ENCODE results near the gene CCL28. TPM values are rescaled to one million over a fixed set of nuclear protein-coding genes. Genes with fewer than 3 reads are reported as not detected.

CCL28 gene
- total and polyA plus RNA-seq, 4 donors, result 3.5 to 7.7 (median 6.7) TPM

DNA sequence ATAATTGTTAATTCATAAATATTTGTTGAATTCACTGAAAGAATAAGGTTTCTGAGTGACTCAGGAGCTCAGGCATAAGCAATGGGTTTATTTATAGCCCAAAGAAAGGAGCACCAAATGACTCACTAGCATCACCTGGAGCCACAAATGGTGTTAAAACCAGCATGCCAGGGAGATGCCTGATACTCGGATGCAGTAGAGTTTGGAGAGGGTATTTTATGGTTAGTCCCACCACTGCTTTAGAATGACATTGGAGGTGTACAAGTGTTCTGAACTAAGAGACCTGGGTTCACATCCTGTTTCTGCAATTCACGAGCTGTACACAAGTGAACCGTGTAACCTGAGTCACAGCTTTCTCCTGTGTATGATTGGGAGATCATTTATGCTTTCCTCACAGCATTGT, 25.2 kb downstream of the CCL28 start:
- ATAC-seq (ENCODE audit: insufficient read depth, low FRiP score), result no peak
- no peak overlapping the region for H3K27ac ChIP-seq (ENCODE audit: low read depth in 1 of 2, low read length in 1 of 2)
- H3K4me1 ChIP-seq (ENCODE audit: control insufficient read depth in 5 of 5, insufficient read depth in 5 of 5, low read length in 5 of 5), result no peaks in the 10 kb centered on the region
- TF ChIP-seq, protein P1, sequence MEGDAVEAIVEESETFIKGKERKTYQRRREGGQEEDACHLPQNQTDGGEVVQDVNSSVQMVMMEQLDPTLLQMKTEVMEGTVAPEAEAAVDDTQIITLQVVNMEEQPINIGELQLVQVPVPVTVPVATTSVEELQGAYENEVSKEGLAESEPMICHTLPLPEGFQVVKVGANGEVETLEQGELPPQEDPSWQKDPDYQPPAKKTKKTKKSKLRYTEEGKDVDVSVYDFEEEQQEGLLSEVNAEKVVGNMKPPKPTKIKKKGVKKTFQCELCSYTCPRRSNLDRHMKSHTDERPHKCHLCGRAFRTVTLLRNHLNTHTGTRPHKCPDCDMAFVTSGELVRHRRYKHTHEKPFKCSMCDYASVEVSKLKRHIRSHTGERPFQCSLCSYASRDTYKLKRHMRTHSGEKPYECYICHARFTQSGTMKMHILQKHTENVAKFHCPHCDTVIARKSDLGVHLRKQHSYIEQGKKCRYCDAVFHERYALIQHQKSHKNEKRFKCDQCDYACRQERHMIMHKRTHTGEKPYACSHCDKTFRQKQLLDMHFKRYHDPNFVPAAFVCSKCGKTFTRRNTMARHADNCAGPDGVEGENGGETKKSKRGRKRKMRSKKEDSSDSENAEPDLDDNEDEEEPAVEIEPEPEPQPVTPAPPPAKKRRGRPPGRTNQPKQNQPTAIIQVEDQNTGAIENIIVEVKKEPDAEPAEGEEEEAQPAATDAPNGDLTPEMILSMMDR (IDR thresholded peaks at IDR 0.05; ENCODE audit: control extremely low read depth, extremely low read depth), result no peak
- peaks cover 0 to 24% (median 0%) of the 10 kb centered on the region in 3 donors for H3K27me3 ChIP-seq (ENCODE audit: control insufficient read depth in 3 of 3, insufficient read depth in 3 of 3, low read length in 2 of 3)
- H3K9me3 ChIP-seq (ENCODE audit: control insufficient read depth in 4 of 4, insufficient read depth in 3 of 4, low read length in 3 of 4), result no peaks in the 10 kb centered on the region
- no peak overlapping the region for H3K4me3 ChIP-seq
- H3K9ac ChIP-seq (ENCODE audit: insufficient read depth in 1 of 2, low read length in 2 of 2), result no peak overlapping the region
- H3K36me3 ChIP-seq (ENCODE audit: control insufficient read depth in 4 of 4, insufficient read depth in 4 of 4, low read length in 4 of 4), result peaks cover 0 to 3% (median 0%) of the 10 kb centered on the region in 4 donors
- DNase-seq, result no peak
- WGBS, 2 donors, result 78 to 79% methylated on average over 3 of the region's 3 CpGs

DNA sequence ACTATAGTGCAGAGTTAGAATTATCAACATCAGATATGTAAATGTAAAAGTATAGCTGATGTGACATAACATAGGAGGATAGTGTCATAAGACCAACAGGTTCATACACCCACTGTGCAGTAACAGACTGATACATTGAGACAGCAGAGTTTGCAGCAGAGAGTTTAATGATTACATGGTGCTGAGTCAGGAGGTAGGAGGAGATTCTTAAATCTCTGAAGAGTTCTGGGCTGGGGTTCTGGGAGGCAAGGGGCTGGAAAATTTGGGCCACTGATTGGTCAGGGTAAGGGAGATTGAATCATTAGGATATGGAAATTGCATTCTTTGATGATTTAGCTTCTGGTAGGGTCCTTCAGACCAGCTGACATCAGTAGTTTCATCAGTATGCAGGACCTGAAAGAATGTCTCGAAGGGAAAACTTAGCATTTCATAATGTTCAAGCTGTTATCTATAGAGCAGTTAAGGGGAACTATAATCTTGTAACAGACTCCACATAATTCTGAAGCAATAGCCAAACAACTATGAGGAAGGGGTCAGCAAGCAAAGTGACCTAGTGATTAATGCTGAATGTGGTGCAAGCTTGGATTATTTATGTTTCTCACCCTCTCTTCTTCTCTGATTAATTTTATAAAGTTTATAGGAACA, 35.6 kb downstream of the CCL28 start:
- Histone ChIP-seq H3K9ac (ENCODE audit: insufficient read depth in 1 of 2, low read length in 2 of 2) (no peak overlapping the region), H3K9me3 (ENCODE audit: control insufficient read depth in 4 of 4, insufficient read depth in 3 of 4, low read length in 3 of 4) (no peaks in the 10 kb centered on the region), H3K27me3 (ENCODE audit: control insufficient read depth in 3 of 3, insufficient read depth in 3 of 3, low read length in 2 of 3) (peaks cover 0 to 2% (median 0%) of the 10 kb centered on the region in 3 donors), H3K4me1 (ENCODE audit: control insufficient read depth in 5 of 5, insufficient read depth in 5 of 5, low read length in 5 of 5) (no peaks in the 10 kb centered on the region), H3K4me3 (no peak overlapping the region), H3K27ac (ENCODE audit: low read depth in 1 of 2, low read length in 1 of 2) (no peak overlapping the region), H3K36me3 (ENCODE audit: control insufficient read depth in 4 of 4, insufficient read depth in 4 of 4, low read length in 4 of 4) (peaks cover 0 to 1% (median 0%) of the 10 kb centered on the region in 4 donors)
- WGBS, 2 donors, result 31 to 73% methylated on average over 1 of the region's 1 CpG
- ATAC-seq (ENCODE audit: insufficient read depth, low FRiP score) (no peak), DNase-seq (no peak)
- TF ChIP-seq, protein P1 (IDR thresholded peaks at IDR 0.05; ENCODE audit: control extremely low read depth, extremely low read depth), result no peak

DNA sequence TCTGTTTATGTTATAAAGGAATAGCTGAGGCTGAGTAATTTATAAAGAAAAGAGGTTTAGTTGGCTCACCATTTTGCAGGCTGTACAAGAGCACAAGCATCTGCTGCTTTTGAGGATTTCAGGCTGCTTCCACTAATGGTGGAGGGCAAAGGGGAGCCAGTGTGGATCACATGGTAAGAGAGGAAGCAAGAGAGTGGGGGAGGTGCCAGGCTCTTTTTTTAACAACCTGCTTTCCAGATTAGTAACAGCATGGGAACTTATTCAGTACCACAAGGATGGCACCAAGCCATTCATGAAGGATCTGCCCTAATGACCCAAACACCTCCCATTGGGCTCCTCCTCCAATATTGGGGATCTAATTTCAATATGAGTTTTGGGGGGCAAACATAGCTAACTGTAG, 40.4 kb downstream of the CCL28 start:
- peaks cover 0 to 6% (median 1%) of the 10 kb centered on the region in 4 donors for H3K9me3 ChIP-seq (ENCODE audit: control insufficient read depth in 4 of 4, insufficient read depth in 3 of 4, low read length in 3 of 4)
- no peaks in the 10 kb centered on the region for H3K27me3 ChIP-seq (ENCODE audit: control insufficient read depth in 3 of 3, insufficient read depth in 3 of 3, low read length in 2 of 3)
- no peak overlapping the region for H3K9ac ChIP-seq (ENCODE audit: insufficient read depth in 1 of 2, low read length in 2 of 2)
- H3K36me3 ChIP-seq (ENCODE audit: control insufficient read depth in 4 of 4, insufficient read depth in 4 of 4, low read length in 4 of 4), result no peaks in the 10 kb centered on the region
- no peak overlapping the region for H3K4me3 ChIP-seq
- TF ChIP-seq, protein P1 (IDR thresholded peaks at IDR 0.05; ENCODE audit: control extremely low read depth, extremely low read depth), result no peak
- peaks cover 0 to 1% (median 0%) of the 10 kb centered on the region in 5 donors for H3K4me1 ChIP-seq (ENCODE audit: control insufficient read depth in 5 of 5, insufficient read depth in 5 of 5, low read length in 5 of 5)
- ATAC-seq (ENCODE audit: insufficient read depth, low FRiP score) (no peak), DNase-seq (no peak)
- no peak overlapping the region for H3K27ac ChIP-seq (ENCODE audit: low read depth in 1 of 2, low read length in 1 of 2)

DNA sequence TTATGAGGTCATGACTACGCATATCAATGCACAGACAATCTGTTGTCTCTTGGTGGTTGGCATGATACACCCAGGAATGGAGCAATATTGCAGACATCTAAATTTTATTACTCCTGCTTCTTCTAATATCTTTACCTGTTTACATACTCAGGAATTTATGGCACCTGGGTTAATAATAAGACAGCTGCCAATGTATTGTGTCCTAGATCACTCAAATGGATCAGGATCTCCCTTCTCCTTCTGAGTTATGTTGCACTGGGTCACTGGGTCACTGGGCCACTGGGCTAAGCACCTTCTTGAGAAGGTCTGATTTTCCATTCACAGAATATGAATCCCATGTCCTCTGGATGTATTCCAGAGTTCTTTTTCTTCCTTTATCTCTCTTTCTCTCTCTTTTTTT, 41.8 kb downstream of the CCL28 start:
- DNase-seq (no peak), ATAC-seq (ENCODE audit: insufficient read depth, low FRiP score) (no peak)
- TF ChIP-seq, protein P1 (IDR thresholded peaks at IDR 0.05; ENCODE audit: control extremely low read depth, extremely low read depth), result no peak
- Histone ChIP-seq H3K9ac (ENCODE audit: insufficient read depth in 1 of 2, low read length in 2 of 2) (no peak overlapping the region), H3K4me3 (no peak overlapping the region), H3K27ac (ENCODE audit: low read depth in 1 of 2, low read length in 1 of 2) (no peak overlapping the region), H3K27me3 (ENCODE audit: control insufficient read depth in 3 of 3, insufficient read depth in 3 of 3, low read length in 2 of 3) (no peaks in the 10 kb centered on the region), H3K36me3 (ENCODE audit: control insufficient read depth in 4 of 4, insufficient read depth in 4 of 4, low read length in 4 of 4) (no peaks in the 10 kb centered on the region), H3K9me3 (ENCODE audit: control insufficient read depth in 4 of 4, insufficient read depth in 3 of 4, low read length in 3 of 4) (peaks cover 0 to 6% (median 1%) of the 10 kb centered on the region in 4 donors), H3K4me1 (ENCODE audit: control insufficient read depth in 5 of 5, insufficient read depth in 5 of 5, low read length in 5 of 5) (peaks cover 0 to 1% (median 0%) of the 10 kb centered on the region in 5 donors)
- WGBS, 2 donors, result 97 to 100% methylated on average over 1 of the region's 1 CpG
